Dedifferentiated amniotic fluid mesenchymal stem cell (primary cell): ENCODE data around the gene CYP3A4.
"Not testable (repeated sequence)": the region's sequence is repeated elsewhere in the genome, so short reads cannot be mapped to it uniquely, and the experiment has no call there.

Experiments used
- DNase-seq: peaks from one replicate; pipeline ENCODE4 v3.0.0-alpha.2; 2016; ENCODE audit errors: extremely low spot score

CYP3A4 gene

DNA sequence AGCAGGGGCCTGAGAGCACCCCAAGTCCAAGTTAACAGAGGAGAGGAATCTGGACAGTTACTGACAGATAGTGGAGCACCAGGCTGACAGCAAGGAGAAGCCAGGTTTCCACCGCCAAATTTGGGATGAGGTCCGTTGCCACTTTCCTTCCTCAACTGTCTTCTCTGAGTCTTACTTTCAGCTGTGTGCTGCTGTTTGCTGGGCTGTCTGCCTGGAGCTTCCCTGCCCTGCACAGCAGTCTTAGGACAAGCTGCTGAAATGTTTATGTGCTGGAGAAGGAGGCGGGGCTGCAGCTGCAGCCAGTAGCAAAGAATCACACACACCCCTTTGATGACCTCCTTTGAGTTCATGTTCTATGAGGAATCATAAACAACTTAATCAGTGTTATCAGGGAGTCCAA is 31.6 kb downstream of the CYP3A4 start:
- no peak for DNase-seq

DNA sequence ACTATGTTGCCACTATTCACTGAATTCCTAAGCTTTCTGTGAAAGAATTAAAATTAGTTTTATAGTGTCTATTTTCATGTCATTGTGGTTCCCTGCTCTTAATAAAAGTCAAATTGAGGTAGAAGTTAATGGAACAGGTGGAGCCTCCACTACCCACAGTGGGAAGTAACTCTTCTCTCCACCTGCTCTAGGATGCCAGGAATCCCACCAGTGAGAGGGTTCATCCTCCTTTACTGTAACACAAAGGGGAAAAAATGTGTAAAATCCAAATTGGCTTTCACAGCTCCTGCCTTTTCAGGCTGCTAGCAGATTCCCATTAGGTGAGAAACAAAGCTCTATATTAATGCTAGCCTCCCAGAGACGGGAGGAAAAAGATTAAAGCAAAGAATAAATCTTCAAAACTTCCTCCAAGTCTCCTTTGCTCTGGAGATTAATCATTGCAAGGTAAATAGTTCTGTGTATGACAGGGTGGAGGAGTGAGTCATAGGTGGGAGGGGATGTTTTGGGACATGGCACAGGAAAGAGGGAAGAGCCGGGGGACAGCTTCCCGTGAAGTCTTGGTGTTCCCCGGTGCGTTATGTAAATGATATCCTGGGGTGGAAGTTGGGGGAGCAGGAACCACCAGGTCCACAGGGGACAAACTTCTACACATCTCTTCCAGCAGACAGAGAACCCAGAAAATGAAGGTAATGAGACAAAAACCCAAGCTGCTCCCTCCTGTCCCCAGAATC is 32.5 kb downstream of the CYP3A4 start:
- DNase-seq = not testable (repeated sequence)

DNA sequence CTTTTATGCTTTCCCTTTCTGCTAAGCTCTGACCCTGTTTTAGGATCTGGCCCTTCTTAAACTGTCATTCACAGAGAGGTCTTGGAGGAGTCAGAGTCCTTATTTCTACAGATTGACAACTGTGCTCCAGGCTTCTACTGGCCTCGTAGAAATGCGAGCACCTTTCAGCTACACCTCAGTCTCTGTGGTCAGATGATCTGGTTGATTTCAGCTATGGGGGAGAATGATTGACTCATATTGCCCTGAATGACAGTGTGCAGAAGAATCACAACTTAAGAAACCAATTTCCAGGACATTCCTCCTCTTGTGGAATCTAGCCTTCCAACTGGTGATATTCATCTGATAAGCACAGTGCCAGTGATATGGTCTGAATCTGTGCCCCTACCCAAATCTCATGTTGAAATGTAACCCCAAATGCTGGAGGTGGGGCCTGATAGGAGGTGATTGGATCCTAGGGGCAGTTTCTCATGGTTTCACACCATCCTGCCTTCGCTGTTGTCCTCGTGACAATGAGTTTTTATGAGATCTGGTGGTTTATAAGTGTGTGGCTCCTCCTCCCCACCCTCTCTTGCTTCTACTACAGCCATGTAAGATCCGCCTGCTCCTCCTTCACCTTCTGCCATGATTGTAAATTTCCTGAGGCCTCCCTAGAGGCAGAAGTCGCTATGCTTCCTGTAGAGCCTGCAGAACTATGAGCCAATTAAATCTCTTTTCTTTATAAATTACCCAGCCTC is 35.0 kb downstream of the CYP3A4 start:
- no peak for DNase-seq

DNA sequence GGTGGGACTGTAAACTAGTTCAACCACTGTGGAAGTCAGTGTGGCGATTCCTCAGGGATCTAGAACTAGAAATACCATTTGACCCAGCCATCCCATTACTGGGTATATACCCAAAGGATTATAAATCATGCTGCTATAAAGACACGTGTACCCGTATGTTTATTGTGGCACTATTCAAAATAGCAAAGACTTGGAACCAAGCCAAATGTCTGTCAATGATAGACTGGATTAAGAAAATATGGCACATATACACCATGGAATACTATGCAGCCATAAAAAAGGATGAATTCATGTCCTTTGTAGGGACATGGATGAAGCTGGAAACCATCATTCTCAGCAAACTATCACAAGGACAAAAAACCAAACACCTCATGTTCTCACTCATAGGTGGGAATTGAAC is 37.1 kb downstream of the CYP3A4 start:
- not testable (repeated sequence) for DNase-seq

DNA sequence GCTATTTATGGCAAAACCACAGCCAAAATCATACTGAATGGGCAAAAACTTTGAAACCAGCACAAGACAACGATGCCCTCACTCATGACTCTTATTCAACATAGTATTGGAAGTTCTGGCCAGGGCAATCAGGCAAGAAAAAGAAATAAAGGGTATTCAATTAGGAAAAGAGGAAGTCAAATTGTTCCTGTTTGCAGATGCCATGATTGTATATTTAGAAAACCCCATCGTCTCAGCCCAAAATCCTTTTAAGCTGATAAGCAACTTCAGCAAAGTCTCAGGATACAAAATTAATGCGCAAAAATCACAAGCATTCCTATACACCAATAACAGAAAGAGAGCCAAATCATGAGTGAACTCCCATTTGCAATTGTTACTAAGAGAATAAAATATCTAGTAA is 38.6 kb downstream of the CYP3A4 start:
- not testable (repeated sequence) for DNase-seq

DNA sequence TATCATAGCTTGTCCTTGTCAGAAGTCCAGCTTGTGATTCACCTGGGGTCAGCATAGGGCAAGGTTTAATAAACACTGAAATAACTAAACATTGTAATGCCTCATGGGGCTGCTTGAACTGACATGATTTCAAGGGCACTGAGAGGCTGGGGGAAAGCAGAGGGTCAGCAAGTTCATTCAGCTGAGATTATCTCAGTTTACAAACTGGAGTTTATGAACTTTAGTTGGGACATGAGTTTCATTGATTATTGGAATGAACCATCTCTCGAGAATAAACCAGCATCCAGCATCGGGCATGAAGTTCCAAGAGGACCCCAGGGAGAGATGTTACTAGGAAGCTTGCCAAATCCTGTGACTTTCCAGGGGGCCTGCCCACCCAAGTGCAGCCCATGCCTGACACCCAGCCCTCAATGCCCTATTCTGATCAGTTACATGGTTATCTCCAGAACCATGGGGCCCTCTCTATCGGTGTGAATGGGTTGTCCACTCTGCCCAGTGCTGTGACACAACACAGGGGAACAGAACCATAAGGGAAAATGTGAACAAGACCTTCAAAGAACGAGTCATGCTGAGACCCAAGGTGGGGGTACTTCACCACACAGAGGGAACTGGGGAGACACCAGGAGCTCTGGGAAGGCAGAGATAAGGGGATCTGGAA is 41.1 kb downstream of the CYP3A4 start:
- no peak for DNase-seq

DNA sequence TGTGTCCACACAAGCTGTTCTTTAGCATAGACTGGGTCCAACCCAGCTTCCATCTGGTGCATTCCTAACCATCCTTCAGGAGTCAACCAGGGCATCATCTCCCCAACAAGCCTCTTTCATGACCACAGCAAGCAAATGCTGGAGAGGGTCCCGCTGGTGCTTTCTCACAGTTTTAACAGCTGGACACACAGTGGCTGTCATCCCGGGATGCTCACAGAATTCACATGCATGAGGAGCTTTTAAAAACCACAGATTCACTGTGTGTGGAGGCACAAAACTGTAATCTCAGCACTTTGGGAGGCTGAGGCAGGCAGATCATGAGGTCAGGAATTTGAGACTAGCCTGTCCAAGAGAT is 42.6 kb downstream of the CYP3A4 start:
- DNase-seq = no peak

DNA sequence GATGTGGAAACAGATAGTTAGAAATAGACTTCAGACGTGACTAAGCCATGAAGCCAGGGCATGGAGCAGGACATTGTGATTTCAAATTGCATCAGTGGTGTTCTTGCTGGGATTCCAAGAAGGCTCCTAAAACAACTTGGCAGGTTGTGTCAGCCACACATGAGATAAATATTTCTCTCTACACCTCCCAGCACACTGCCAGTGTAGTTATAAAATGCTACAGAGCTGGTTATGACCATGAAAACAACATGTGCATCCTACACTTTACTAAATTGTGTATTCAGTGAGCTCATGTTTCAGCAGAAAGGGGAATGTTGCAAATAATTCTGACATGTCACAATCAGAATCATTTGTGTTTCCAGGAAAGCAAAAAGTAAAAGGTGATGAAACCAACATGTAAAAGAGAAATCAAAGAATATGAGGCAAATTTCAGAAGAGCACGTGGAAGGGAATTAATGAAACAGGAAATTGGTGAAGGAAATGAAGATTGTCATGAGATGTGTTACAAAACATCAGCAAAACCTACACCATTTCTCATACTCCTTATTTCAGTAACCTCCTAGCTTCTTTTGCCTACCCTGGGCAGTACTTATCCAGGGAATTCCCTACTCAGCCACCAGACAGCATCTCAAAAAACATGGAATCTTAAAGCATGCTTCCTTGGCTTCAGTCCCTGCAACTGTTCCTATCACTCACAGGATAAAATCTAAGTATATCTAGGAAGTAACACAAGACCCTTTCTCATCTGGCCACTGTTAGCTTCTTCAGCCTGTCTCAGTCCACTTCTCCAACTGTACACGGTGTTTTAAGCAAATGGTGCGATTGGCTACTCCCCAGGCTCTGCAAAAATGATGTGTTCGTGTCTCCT is 43.2 kb downstream of the CYP3A4 start:
- DNase-seq = peak; percentile 31

DNA sequence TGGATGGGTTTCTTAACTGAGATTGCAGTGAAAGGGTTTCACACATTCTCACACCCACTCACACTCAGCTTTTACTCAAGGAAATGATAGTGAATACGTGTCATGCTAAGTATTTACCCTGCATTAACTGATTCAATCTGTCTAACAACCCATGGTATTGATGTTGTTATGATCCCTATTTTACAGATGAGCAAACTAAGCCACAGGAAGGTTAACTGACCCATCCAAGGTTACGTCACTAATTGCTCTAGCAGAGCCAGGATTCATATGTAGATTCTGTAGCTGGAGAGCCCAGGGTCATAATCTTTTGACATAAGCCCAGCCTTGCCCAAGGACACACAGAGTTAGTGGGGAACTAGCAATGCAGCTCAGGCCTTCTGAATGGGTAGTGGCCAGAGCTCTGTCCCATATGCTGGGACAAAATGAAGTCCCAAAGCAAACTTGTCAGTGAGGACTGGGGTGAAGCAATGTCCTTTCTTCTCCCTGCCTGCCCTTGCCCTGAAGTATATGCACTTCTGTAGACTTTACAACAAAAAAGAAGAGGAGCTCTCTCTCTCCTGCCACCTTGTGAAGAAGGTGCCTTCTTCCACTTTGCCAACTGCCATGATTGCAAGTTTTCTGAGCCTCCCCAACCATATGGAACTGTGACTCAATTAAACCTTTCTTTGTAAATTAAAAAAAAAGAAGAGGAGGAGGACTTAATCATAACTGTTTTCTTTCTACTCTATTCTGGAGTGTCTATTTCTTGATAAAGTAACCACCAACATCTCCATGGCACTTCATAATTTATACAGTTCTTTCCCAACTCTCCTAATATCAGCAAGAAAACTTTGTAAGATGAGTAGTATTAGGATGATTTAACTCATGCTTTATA is 44.0 kb downstream of the CYP3A4 start:
- DNase-seq = no peak

DNA sequence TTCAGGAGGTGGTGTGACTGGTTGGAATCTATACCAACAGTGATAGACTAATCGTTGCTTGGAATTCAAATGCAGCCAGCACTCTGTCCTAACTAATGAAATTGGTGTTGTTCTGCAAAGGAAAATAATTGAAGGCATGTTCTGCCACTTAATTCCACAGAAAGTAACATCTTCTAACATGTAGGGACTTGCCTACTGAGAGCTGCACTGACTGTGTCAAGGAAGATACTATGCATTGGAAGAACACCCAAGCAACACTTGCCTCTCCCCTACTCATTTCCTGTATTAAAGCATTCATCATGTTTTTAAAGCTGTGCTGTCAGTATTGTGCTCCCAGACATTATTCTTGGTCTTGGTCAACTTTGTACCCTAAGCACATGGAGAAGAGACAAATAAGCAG is 46.3 kb downstream of the CYP3A4 start:
- no peak for DNase-seq

DNA sequence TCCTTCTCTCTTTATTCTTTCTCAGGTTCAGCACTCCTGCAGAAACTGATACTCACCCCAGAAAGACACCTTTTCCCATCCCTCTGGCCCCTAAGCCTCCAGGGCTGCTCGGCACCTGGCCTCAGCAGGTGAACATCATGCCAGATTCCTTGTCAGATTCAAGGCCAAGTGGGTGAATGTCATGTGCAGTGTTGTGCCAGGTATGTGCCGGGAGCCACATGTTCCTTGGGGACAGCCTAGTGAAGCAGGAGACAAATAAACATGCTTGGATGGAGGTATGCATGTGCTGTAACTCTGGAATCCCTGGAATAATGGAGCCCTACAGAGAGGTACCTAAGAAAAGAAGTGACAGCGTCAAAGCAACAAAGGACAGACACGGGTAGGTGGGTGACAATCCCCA is 47.3 kb downstream of the CYP3A4 start:
- not testable (repeated sequence) for DNase-seq

DNA sequence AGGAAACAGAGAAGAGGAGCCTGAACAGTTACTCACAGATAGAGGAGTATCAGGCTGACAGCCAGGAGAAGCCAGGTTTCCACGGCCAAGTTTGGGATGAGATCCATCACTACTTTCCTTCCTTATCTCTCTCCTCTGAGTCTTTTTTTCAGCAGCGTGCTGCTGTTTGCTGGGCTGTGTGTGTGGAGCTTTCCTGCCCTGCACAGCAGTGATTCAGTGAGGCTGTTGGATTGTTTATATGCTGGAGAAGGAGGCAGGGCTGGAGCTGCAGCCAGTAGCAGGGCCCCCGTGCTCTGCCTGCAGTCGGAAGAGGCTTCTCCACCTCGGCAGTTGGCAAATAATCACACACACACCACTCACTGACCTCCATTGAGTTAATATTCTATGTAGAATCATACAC is 49.0 kb downstream of the CYP3A4 start, which contains the start of gene CYP3A7:
Gene CYP3A7 (minus strand): TSS at position 210 of the 400 bp plus-strand sequence. CDS start 103 bp downstream, at position 107.
- DNase-seq = no peak

DNA sequence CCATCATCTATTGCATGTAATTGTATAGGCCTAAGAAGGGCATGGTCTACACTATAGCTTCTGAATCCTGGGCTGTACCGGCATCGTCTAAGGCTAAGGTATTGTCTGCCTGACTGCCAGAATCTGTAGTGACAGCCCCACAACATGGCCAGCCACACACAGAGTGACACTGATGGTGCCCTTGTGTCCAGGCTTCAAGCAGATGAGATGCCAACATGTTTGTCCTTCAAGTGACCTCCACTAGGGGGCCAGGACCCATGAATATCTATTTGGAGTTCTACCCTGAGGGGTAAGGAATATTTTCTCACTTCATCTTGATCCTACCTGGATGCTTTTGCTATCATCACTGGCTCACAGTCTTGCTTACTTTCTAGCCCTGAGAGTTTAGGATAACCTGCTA is 50.5 kb downstream of the CYP3A4 start:
- no peak for DNase-seq

DNA sequence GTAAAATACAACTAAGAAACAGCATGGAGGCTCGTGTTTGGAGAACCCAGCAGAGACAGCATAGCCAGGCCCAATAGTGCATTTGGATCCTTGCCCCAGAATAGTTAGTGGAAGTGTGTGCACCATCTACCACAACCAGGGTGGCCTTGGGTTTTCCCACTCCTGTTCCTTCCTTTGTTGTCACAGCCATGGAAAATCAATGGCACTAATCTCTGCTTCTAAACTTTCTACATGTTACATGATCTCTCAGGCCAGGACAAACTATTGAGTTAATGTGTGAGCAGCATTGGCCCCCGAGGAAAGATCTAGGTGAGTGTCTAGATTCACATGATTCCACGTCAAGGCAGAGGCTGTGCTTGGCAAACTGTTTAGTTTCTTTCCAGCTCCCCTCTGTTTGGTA is 51.0 kb downstream of the CYP3A4 start:
- no peak for DNase-seq

DNA sequence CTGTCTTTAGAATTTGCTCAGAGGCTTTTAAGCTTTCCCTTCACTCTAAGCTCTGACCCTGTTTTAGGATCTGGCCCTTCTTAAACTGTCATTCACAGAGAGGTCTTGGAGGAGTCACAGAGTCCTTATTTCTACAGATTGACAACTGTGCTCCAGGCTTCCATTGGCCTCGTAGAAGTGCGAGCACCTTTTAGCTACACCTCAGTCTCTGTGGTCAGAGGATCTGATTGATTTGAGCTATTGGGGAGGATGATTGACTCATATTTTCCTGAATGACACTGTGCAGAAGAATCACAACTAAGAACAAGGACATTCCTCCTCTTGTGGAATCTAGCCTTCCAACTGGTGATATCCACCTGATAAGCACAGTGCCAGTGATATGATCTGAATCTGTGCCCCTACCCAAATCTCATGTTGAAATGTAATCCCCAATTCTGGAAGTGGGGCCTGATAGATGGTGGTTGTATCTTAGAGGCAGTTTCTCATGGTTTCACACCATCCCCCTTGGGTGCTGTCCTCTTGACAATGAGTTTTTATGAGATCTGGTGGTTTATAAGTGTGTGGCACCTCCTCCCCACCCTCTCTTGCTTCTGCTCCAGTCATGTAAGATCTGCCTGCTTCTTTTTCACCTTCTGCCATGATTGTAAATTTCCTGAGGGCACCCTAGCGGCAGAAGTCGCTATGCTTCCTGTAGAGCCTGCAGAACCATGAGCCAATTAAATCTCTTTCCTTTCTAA is 52.2 kb downstream of the CYP3A4 start:
- no peak for DNase-seq

DNA sequence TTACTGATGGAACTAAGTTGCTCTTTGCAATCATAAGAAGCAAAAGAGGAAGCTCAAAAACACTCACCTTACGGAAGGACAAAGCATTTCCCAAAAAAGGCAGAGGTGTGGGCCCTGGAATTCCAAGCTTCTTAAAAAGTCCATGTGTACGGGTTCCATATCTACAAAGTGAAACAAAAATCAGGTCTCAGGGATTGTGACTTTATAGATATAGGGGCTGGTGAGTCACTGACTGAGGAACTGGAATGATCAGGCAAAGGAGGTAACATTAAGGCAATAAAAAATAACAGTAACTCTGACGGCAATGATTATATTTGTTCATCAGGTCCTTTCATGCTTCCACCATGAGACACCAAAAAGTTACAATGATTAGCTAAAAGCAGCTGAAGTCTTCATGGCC is 53.0 kb downstream of the CYP3A4 start:
- no peak for DNase-seq

DNA sequence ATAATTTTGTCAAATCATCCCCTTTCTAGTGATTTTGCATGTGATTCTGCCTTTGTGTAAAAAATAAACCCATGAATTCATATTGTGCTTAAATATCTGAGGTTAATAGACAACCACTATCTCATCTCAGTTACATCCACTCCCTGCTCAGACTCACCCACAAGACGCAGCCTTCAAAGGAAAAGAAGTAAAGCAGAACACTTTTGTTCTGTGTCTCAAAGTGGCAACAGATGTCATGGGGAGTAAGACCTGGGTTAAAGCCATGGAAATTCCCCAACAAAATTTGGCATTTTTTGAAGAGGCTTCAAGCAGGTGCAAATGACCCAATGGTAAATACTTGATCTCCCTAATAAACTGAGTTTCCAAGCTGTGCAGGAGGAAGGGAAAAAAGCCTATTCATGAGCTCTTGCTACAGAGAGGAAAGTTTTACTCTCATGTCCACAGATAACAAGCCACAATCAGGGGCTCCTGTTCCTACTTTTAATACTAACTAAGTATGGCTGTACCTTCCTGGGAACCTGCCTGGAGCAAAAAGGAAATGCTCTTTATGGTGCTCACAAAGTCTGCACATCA is 53.7 kb downstream of the CYP3A4 start:
- no peak for DNase-seq

DNA sequence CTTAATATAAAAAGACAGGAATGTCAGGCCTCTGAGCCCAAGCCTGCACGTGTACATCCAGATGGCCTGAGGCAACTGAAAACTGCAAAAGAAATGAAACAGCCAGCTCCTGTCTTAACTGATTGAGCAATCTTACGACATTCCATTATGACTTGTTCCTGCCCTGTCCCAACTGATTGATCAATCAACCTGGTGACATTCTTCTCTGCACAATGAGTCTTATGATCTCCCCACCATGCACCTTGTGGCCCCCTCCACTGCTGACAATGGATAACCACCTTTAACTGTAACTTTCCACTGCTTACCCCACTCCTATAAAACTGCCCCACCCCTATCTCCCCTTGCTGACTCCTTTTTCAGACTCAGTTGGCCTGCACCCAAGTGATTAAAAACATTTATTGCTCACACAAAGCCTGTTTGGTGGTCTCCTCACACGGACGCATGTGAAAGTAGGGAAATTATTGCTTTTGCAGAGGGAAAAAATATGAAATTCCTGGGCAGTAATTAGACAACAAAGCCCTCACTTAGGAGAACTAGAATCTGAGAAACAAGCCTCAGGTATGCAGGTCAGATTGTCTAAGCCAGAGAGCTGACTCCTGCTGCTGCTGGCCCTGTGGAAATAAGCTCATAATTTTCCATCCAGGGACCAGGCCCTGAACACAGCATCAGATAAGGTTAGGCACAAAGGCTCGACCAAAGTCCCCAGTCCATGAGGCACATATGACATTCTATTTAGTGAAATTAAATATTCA is 54.3 kb downstream of the CYP3A4 start:
- peak; percentile 41 for DNase-seq

DNA sequence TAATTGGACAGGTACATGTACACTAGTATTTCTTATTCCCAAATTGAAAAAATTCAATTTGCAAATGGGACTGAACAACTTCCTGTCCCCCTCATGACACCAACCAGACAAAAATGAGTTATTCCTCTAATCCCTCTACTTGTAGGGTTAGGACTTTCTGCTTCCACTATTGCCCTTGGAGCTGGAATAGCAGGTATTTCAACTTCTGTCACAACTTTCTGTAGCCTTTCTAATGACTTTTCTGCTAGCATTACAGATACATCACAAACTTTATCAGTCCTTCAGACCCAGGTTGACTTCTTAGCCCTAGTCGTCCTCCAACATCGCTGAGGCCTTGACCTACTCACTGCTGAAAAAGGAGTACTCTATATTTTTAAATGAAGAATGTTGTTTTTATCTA is 55.4 kb downstream of the CYP3A4 start:
- DNase-seq = no peak
